NT2/D1 (cell line): Measurements from ENCODE around the gene ANKZF1.
A peak's percentile ranks its signal among the peaks of the same experiment; 100 is the strongest.

Experiments used
- DNase-seq: peaks from one replicate; pipeline ENCODE4 v3.0.0-alpha.2; 2011; ENCODE audit warnings: low read depth, low spot score
- H3K27me3 ChIP-seq: 2 replicates; pipeline ENCODE4 v1.6.0; 2011; ENCODE audit warnings: mild to moderate bottlenecking; ENCODE audit not compliant: insufficient read length, insufficient read depth
- H3K36me3 ChIP-seq: 2 replicates; pipeline ENCODE4 v1.6.1; 2011; ENCODE audit warnings: mild to moderate bottlenecking, low read length, mixed read lengths; ENCODE audit not compliant: insufficient read depth, insufficient read length
- H3K4me1 ChIP-seq: 2 replicates; pipeline ENCODE4 v1.5.1; 2011; ENCODE audit not compliant: insufficient read depth, insufficient read length
- H3K4me3 ChIP-seq: 2 replicates; pipeline ENCODE4 v1.5.1; 2011; ENCODE audit warnings: low read depth; ENCODE audit not compliant: insufficient read length
- H3K9ac ChIP-seq: 2 replicates; pipeline ENCODE4 v1.6.0; 2011; ENCODE audit warnings: low read depth; ENCODE audit not compliant: insufficient read length
- H3K9me3 ChIP-seq: 2 replicates; pipeline ENCODE4 v1.5.1; 2011; ENCODE audit warnings: mild to moderate bottlenecking, low read length; ENCODE audit not compliant: insufficient read depth
- SUZ12 ChIP-seq: IDR thresholded peaks from 2 replicates; pipeline ENCODE4 v1.6.1; 2011; ENCODE audit not compliant: insufficient read length, insufficient read depth; ENCODE audit errors: extremely low read depth
- YY1 ChIP-seq: IDR thresholded peaks from 2 replicates; pipeline ENCODE4 v1.6.1; 2011; ENCODE audit not compliant: insufficient read length, insufficient read depth
- ZNF274 ChIP-seq: IDR thresholded peaks from 2 replicates; pipeline ENCODE4 v1.6.1; 2011; ENCODE audit warnings: mild to moderate bottlenecking, low read depth, low read length

The ANKZF1 gene

GRCh38 chr2:219274361-219274921 is 44.8 kb downstream of the ANKZF1 start:
- Histone ChIP-seq H3K4me1 (peaks cover 7% of the 10 kb centered on the region), H3K36me3 (no peaks in the 10 kb centered on the region), H3K9ac (peak overlapping the region; percentile 70), H3K4me3 (no peak overlapping the region), H3K27me3 (no peaks in the 10 kb centered on the region), H3K9me3 (no peaks in the 10 kb centered on the region)
- peak; percentile 80 for DNase-seq
- TF ChIP-seq YY1 (no peak), SUZ12 (no peak), ZNF274 (no peak)

- Histone ChIP-seq H3K9ac (peak overlapping the region; percentile 61), H3K4me1 (peaks cover 18% of the 10 kb centered on the region), H3K9me3 (no peaks in the 10 kb centered on the region), H3K36me3 (peaks cover 27% of the 10 kb centered on the region), H3K4me3 (peak overlapping the region; percentile 31), H3K27me3 (no peaks in the 10 kb centered on the region)
- TF ChIP-seq ZNF274, result no peak
- TF ChIP-seq YY1, result no peak
- TF ChIP-seq SUZ12, result no peak
- DNase-seq, result no peak
Observed at GRCh38 chr2:219277703-219278654, 48.4 kb downstream of the ANKZF1 start.

- TF ChIP-seq ZNF274, result no peak
- no peak for TF ChIP-seq YY1
- no peak for TF ChIP-seq SUZ12
- peaks cover 18% of the 10 kb centered on the region for H3K4me1 ChIP-seq
Observed at GRCh38 chr2:219278655-219279150, 49.1 kb downstream of the ANKZF1 start.

GRCh38 chr2:219279151-219279915 is 49.7 kb downstream of the ANKZF1 start, which contains the start of gene DNAJB2:
Gene DNAJB2 (plus strand): TSS chr2:219279366. CDS start chr2:219279834, 468 bp downstream.
- TF ChIP-seq SUZ12 (no peak), ZNF274 (no peak), YY1 (no peak)
- peak within 1 kb of the TSS; percentile 61 for H3K4me3 ChIP-seq
- H3K4me1 ChIP-seq, result peaks cover 12% of the 10 kb centered on the region
- DNase-seq, result peak; percentile 95
- H3K36me3 ChIP-seq, result peaks cover 41% of the 10 kb centered on the region
- H3K9me3 ChIP-seq, result no peaks in the 10 kb centered on the region
- H3K27me3 ChIP-seq, result no peaks in the 10 kb centered on the region
- peak within 1 kb of the TSS; percentile 76 for H3K9ac ChIP-seq

More at GRCh38 chr2:219278655-219279150, 49.1 kb downstream of the ANKZF1 start:
- H3K36me3 ChIP-seq, result peaks cover 35% of the 10 kb centered on the region
- no peak for DNase-seq
- no peaks in the 10 kb centered on the region for H3K27me3 ChIP-seq
- no peaks in the 10 kb centered on the region for H3K9me3 ChIP-seq
- H3K9ac ChIP-seq, result peak overlapping the region; percentile 52
- peak overlapping the region; percentile 31 for H3K4me3 ChIP-seq

GRCh38 chr2:219279916-219280516 is 50.4 kb downstream of the ANKZF1 start:
- TF ChIP-seq ZNF274, result no peak
- no peak for TF ChIP-seq SUZ12
- no peak for TF ChIP-seq YY1
- no peaks in the 10 kb centered on the region for H3K27me3 ChIP-seq
- H3K4me1 ChIP-seq, result peaks cover 12% of the 10 kb centered on the region
- peak overlapping the region; percentile 76 for H3K9ac ChIP-seq
- DNase-seq, result no peak
- H3K4me3 ChIP-seq, result peak overlapping the region; percentile 61
- H3K9me3 ChIP-seq, result no peaks in the 10 kb centered on the region
- H3K36me3 ChIP-seq, result peaks cover 48% of the 10 kb centered on the region

GRCh38 chr2:219280651-219281050 is 51.0 kb downstream of the ANKZF1 start:
- Histone ChIP-seq H3K36me3 (peaks cover 54% of the 10 kb centered on the region), H3K27me3 (no peaks in the 10 kb centered on the region), H3K9me3 (no peaks in the 10 kb centered on the region), H3K9ac (no peak overlapping the region), H3K4me1 (peaks cover 12% of the 10 kb centered on the region), H3K4me3 (no peak overlapping the region)
- no peak for DNase-seq
- no peak for TF ChIP-seq ZNF274
- TF ChIP-seq SUZ12, result no peak
- TF ChIP-seq YY1, result no peak
